Measurements from ENCODE around the gene RIMBP2.
"Not testable (repeated sequence)": the region's sequence is repeated elsewhere in the genome, so short reads cannot be mapped to it uniquely, and the experiment has no call there.

The RIMBP2 gene

GRCh38 chr12:130761537-130762318 lies 45.6 kb upstream of the RIMBP2 start:
- H3K4me3 ChIP-seq (ENCODE audit: low read depth, low read length): peak overlapping the region; percentile 26
- DNase-seq (ENCODE audit: low read depth): peak; percentile 63
- peak; percentile 70 for TF ChIP-seq CTCF (IDR thresholded peaks at IDR 0.05; ENCODE audit: insufficient read depth, low read depth, low read length, missing control alignments)

GRCh38 chr12:130754234-130754901 lies 38.3 kb upstream of the RIMBP2 start:
- DNase-seq (ENCODE audit: low read depth): no peak
- H3K4me3 ChIP-seq (ENCODE audit: low read depth, low read length): no peak overlapping the region
- no peak for TF ChIP-seq CTCF (IDR thresholded peaks at IDR 0.05; ENCODE audit: insufficient read depth, low read depth, low read length, missing control alignments)

- TF ChIP-seq CTCF (IDR thresholded peaks at IDR 0.05; ENCODE audit: insufficient read depth, low read depth, low read length, missing control alignments): no peak
- no peak overlapping the region for H3K4me3 ChIP-seq (ENCODE audit: low read depth, low read length)
- DNase-seq (ENCODE audit: low read depth): no peak
These were observed 36.7 kb upstream of the RIMBP2 start for GRCh38 chr12:130752692-130753230.

GRCh38 chr12:130752037-130752436 lies 35.9 kb upstream of the RIMBP2 start:
- DNase-seq (ENCODE audit: low read depth); H3K4me3 ChIP-seq (ENCODE audit: low read depth, low read length): not testable (repeated sequence)

GRCh38 chr12:130748786-130749185 lies 32.7 kb upstream of the RIMBP2 start:
- no peak overlapping the region for H3K4me3 ChIP-seq (ENCODE audit: low read depth, low read length)
- no peak for DNase-seq (ENCODE audit: low read depth)
- no peak for TF ChIP-seq CTCF (IDR thresholded peaks at IDR 0.05; ENCODE audit: insufficient read depth, low read depth, low read length, missing control alignments)

- DNase-seq (ENCODE audit: low read depth): peak; percentile 68
- TF ChIP-seq CTCF (IDR thresholded peaks at IDR 0.05; ENCODE audit: insufficient read depth, low read depth, low read length, missing control alignments): peak; percentile 88
- H3K4me3 ChIP-seq (ENCODE audit: low read depth, low read length): no peak overlapping the region
These were observed 32.0 kb upstream of the RIMBP2 start for GRCh38 chr12:130747867-130748740.

GRCh38 chr12:130746546-130746945 lies 30.4 kb upstream of the RIMBP2 start:
- TF ChIP-seq CTCF (IDR thresholded peaks at IDR 0.05; ENCODE audit: insufficient read depth, low read depth, low read length, missing control alignments): no peak
- no peak for DNase-seq (ENCODE audit: low read depth)
- H3K4me3 ChIP-seq (ENCODE audit: low read depth, low read length): no peak overlapping the region

All from GM12865 (cell line).